SW480 (cell line): ENCODE data around the gene DERA.
A peak's percentile ranks its signal among the peaks of the same experiment; 100 is the strongest.
"Not testable (repeated sequence)": the region's sequence is repeated elsewhere in the genome, so short reads cannot be mapped to it uniquely, and the experiment has no call there.

Experiments used
- DNase-seq: peaks from one replicate; pipeline ENCODE4 v3.0.0-alpha.2; 2016; ENCODE audit warnings: low spot score

Gene DERA

DNA sequence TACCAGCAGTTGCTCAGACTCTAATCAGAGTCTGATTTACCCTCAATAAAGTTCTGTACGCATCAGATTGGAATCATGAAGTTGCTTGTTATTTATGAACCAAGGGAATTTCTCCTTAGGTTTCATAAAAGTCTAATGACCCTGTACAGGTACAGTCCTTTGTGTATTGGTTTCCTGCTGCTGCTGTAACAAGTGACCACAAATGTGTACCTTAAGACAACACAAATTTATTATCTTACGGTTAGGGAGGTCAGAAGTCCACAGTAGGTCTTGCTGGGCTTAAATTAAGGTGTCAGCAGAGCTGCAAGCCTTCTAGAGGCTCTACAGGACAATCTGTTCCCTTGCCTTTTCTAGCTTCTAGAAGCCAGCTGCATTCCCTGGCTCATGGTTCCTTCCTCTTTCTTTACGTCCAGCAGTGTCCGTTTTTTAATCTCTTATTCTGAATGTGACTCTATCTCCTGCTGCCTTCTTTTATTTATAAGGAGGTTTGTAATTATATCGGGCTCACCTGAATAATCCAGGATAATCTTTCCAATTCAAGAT is 6.7 kb upstream of the DERA start:
- no peak for DNase-seq

DNA sequence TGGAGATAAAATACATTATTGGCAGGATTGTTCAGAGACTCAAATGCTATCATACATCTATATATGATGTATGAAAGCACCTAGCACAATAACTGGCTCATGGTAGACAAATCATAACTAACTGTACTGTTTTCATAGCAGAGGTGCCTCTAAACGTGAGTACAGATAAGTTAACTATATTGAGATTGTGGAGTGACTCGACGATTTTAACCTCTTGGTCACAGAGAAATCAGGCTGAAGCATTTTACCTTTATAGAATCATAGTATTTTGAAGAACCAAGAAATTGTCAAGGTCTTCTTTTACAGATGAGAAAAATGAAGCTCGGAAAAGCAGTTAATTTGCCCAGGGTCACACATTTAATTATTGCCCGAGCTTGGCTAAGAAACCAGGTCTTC is 666 bp upstream of the DERA start:
- DNase-seq = no peak

DNA sequence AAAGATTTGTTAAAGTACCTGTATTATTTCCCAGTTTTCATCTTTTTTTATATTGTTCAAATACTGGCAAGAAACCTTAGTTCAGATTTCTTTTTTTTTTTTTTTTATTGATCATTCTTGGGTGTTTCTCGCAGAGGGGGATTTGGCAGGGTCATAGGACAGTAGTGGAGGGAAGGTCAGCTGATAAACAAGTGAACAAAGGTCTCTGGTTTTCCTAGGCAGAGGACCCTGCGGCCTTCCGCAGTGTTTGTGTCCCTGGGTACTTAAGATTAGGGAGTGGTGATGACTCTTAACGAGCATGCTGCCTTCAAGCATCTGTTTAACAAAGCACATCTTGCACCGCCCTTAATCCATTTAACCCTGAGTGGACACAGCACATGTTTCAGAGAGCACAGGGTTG is 799 bp downstream of the DERA start:
- not testable (repeated sequence) for DNase-seq

DNA sequence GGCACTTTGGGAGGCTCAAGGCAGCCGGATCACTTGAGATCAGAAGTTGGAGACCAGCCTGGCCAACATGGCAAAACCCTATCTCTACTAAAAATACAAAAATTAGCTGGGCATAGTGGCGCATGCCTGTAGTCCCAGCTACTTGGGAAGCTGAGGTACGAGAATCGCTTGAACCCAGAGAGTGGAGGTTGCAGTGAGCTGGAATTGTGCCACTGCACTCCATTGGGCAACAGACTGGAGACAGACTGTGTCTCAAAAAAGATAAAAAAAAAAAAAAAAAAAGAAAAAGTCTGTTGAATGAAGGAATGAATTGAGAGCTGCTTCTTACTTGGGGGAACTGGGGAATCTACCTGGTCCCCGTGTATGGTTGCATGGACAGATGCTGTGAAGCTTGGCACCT is 3.0 kb downstream of the DERA start:
- not testable (repeated sequence) for DNase-seq

DNA sequence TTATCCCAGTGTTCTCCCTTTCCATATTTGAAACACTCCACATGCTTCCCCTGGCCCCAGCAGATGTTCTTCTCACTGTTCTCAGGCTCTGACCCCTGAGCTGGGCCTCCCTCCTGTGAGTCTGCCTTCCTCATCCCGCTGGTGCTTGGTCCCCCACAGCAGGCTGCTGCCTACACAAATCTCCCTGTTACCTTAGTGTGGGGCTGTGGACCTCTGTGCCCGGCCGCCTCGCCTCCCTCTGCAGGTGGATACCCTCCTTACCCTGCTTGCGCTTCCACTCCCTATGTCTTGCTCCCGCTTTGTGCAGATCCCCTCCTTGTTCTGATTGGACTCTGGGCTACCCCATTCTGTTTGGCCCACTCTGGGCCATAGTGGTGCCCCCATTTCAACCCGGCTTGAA is 6.9 kb downstream of the DERA start:
- no peak for DNase-seq

DNA sequence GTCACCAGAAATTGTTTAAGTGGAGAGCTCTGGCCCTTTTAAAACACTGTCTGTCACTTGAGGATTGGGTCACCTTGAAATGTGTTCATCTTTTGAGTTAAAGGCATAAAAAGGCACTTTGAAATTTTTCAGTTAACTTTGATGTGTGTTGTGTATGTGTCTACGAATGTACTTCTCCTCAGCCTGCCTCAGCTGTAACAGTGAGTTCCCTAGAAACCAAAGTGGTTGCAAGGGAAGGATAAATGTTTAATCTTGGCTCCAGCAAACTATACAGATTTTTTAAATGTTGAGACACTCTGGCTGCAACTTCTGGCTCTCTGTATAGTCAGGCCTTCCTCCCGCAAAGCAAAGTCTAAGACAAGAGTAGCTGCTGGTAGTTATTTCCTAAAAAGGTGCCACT is 8.3 kb downstream of the DERA start:
- no peak for DNase-seq

DNA sequence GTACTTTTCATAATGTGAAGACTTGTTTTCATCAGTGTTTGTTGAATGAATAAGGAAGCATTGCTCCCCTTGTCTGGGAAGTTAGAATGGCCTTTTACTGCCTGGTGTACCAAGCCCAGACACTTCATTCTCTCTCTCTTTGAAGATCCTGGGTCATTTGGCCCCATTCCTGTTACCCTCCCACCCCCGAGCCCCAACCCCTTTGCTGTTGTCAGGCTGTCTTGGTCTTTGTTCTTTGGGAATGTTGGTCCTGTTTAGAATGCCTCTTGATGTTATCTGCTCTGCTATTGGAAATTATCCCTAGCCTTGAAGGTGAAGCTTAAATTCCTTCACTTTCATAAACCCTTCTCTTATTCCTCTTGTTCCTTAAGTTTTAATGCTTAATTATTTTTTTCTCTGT is 13.8 kb downstream of the DERA start:
- DNase-seq = no peak

DNA sequence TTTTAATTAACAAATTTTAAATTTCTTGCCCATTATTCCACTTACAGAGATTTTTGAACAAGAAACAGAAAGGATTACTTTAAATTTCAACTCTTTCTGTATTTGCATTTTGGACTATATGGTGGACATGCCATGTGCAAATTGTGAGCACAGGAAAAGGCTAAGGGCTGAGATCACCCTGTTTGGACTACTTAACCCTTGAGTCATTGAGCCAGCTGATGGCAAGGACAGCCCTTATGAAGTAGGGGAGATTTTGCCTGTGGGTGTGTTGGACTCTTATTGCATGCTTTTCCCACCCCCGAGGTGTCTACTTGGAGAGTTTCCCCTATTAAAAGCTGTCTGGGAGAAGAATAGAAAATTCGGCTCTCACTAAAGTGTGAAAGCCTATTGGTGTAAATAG is 17.2 kb downstream of the DERA start:
- no peak for DNase-seq

DNA sequence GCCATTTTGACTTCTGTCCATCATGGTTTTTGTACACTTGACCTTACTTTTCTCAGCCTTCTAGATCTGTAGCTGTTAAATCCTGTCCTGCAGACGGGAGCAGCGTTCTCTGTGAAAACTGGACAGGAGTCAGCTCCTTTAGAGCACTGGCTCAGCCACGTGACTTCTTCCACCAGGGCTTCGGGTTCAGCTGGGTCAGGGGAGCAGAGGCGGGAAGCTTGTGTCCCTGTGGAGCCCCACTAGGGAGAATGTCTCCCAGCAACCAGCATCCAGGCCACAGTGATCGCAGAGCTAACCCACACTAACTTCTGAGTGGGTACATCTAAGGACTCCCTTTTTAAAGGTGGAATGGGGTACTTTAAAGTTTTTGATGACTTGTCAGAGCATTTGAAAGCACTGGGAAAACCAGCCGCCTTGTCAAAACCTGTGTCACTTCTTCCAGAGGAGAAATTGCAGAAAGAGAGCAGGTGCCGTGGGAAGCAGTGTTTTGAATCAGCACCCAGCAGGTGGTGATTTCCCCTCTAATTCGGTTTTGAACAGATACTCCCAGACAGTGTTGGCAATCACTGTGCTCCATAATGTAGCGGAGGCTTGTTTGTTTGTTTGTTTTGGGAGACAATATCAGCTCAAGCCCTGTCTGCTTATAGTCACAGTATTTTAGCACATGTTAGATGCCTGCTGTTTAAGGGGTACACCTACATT is 17.9 kb downstream of the DERA start:
- DNase-seq = no peak

DNA sequence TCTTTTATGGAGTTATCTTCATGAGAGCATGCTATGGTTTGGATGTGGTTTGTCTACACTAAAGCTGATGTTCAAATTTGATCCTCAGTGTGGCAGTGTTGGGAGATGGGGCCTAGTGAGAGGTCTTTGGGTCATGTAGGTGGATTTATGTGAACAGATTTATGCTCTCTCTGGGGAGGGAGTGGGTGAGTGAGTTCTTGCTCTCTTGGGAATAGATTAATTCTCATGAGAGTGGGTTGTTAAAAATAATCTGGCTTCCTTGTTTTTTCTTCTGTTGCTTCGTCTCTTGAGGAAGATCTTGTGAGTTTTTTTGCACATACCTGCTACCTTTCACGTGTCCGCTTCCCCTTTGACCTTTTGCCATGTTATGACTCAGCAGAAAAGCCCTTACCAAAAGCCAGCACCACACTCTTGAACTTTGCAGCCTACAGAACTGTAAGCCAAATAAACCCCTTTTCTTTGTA is 20.5 kb downstream of the DERA start:
- no peak for DNase-seq

DNA sequence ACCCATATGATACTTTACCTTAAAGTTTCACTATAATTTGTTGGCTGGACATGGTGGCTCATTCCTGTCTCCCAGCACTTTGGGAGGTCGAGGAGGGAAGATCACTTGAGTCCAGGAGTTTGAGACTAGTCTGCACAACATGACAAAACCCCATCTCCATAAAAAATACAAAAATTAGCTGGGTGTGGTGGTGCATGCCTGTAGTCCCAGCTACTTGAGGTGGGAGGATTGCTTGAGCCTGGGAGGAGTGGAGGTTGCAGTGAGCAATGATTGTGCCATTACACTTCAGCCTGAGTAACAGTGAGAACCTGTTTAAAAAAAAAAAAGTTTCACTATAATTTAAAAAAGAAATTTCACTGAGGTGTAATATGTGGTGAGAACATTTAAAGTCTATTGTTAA is 21.2 kb downstream of the DERA start:
- DNase-seq = no peak

DNA sequence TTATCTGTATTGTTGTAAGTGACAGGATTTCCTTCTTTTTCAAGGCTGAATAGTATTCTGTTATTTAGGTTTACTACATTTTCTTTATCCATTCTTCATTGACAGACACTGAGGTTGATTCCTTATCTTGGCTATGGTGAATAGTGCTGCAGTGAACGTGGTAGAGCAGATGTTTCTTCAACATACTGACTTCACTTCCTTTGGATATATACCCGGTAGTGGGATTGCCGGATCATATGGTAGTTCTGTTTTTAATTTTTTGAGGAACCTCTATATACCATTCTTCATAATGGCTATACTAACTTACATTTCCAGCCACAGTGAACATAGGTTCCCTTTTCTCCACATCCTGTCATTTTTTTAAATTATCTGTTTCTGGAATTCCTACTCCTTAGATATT is 21.8 kb downstream of the DERA start:
- DNase-seq = no peak

DNA sequence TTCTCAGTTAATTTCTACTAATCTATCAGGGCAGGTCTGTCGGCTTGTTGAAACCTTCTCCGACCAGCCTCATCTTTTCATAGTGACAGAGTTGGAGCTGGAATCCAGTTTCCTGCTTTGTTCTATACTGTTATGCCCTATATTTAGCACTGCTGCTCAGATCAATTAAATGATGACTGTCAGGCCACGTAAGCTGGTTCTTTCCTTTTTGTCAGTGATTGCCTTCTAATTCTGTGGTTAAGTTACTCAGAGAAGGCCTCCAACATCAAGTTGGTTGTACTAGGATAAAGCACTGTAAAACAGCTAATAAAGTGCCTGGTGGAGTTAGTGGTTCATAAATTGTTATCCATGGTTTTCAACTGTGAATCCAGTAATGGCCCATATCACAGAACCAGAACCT is 22.6 kb downstream of the DERA start:
- DNase-seq = no peak

DNA sequence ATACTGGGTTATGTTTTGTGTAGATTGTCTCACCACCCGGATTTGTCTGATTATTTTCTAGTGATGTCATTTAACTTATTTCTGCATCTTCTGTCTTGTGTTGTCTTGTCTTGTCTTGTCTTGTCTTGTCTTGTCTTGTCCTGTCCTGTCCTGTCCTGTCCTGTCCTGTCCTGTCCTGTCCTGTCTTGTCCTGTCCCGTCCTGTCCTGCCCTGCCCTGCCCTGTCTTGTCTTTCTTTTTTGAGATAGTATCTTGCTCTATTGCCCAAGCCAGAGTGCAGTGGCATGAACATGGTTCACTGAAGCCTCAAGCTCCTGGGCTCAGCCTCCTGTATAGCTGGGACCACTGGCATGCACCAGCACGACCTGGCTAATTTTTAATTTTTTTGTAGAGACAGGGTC is 25.6 kb downstream of the DERA start:
- no peak for DNase-seq

DNA sequence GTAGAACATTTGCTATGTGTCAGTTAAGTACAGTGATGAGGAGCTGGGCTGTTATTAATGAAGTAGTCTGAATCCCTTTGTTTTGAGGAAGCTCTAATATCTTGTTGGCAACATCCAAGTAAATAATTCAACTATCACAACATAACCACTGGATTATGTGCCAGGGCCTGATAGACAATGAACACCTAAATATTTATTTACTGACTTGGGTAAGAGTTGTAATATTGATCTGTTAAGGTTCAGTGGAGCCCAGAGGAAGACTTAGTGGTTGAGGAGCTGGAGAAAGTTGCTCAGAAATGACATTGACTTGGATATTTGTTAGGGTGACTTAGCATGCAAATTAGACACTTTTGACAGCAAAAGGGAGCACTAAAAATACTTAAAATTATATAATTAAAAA is 26.8 kb downstream of the DERA start:
- no peak for DNase-seq

DNA sequence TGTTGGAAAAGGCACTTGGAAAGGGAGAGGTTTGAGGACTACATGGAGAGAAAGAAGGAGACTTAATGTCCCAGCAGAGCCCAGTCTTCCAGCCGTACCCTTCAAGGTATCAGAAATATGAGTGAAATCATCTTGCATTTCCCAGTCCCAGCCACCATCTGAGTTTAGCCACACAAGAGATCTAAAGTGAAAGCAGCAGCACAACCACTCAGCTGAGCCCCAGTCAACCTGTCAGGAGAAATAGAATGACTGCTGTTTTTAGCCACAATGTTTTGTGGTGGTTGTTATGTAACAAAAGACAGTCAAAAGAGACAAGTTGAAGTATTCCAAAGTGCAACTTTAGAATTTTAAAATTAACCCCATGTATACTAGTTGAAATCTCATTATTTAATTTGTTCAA is 28.0 kb downstream of the DERA start:
- no peak for DNase-seq

DNA sequence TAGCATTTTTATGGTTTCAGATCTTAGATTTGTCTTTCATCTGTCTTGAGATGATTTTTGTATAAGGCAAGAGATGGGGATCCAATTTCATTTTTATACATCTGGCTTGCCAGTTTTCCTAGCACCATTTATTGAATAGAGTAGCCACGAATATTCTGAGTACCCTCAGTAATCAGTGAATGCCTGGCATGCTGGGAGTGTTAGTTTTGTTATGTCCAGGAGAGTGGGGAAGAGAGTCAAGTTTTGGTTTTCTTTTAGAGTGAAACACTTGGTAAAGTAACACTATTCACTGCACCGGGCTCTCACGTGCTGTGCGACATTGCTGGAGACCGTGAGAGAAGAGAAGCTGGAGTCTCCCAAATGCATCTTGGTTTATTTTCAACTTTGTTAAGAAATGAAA is 31.3 kb downstream of the DERA start:
- no peak for DNase-seq

DNA sequence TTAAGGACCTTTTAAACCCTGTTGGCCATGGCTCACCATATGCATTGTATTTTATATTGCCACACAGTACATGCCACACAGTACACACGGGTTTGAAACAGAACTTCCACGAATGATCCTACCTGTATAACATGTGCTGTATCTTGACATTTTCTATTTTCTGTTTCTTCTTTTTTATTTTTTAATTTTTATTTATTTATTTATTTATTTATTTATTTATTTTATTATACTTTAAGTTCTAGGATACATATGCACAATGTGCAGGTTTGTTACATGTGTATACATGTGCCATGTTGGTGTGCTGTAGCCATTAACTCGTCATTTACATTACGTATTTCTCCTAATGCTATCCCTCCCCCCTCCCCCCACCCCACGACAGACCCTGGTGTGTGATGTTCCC is 32.4 kb downstream of the DERA start:
- DNase-seq = not testable (repeated sequence)

DNA sequence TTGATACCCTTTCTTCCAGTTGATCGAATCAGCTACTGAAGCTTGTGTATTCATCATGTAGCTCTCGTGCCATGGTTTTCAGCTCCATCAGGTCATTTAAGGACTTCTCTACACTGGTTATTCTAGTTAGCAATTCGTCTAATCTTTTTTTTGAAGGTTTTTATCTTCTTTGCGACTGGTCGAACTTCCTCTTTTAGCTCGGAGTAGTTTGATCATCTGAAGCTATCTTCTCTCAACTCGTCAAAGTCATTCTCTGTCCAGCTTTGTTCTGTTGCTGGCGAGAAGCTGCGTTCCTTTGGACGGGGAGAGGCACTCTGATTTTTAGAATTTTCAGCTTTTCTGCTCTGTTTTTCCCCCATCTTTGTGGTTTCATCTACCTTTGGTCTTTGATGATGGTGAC is 37.3 kb downstream of the DERA start:
- not testable (repeated sequence) for DNase-seq

DNA sequence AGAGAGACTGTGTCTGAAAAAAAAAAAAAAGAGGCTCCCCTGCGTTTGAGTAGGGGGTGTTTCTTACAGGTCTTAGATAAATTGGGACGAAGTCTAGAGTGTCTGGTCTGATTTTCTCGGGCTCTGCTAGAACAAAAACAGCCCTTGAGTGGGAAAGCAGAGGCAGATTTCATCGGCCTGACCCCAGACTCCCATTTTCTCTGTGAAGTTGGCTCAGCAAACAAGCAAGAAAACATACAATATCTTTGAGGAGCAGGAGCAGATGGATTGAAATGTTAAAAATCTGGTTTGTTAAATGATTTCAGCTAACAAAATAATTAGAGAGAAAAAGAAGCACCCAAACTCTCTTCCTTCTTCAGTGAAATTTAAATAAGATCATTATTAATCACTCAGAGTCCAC is 44.1 kb downstream of the DERA start:
- DNase-seq = no peak

DNA sequence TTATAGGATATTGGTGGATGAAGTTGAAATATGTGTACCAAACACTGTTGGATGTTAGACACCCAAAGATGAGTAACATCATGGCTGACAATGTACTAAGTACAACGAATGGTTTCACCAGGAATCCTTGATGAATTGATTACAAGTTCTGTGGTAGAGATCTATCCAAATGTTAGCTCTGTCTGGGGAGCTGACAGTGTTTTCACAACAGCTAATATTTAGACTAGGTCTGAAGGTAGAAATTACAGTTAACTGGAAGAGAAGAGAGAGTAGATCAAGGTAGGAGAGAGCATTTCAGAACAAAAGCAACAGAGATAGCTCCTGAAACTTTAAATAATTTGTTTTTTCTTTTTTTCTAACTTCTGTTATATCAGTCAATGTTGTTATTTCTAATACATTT is 44.9 kb downstream of the DERA start:
- no peak for DNase-seq

DNA sequence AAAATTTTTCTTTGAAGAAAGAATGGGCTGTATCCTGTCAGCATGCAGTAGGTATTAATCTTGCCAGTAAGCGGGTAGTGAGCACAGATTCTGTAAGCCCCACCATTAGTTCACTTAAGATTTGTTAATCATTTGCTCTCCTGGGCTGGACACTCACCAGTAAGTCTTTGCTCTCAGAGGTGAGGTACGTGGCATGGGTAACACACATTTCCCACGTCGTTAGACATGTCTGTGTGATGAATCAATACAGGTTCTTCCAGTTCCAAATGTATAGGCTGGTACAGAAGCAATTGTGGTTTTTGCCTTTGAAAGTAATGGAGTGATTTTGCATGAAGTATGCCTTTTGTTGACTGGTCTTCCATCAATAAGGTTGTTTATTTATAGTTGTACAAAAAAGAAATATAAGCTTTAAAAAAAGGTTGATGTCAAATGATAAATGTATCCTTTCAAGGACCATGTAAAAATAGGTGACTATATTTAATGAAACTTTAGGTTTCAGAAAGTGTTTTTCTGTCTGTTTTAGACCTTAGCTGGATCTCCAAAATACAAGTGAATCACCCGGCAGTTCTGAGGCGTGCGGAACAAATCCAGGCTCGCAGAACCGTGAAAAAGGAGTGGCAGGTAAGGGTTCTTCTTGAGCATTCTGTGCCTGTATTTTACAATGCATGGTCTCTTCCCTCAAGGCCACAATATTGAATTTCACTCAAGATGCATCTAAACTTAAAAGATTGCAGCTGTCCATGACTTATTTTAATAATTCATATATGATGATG is 45.5 kb downstream of the DERA start:
- DNase-seq = peak; percentile 13

DNA sequence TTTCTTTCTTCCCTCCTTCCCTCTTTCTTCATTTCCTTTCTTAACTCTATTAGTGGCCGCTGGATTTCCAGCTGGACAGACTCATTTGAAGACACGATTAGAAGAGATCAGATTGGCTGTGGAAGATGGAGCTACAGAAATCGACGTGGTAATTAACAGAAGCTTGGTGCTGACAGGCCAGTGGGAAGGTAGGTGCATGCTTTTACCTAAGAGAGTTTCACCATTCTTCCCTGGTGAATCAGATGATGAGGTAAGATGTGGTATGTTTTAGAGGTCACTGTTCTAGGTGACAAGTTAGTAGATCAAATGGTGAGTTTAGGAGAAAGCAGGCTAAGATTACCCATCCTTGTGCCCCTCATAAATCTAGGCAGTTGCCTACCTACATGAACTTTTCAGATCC is 51.6 kb downstream of the DERA start:
- no peak for DNase-seq

DNA sequence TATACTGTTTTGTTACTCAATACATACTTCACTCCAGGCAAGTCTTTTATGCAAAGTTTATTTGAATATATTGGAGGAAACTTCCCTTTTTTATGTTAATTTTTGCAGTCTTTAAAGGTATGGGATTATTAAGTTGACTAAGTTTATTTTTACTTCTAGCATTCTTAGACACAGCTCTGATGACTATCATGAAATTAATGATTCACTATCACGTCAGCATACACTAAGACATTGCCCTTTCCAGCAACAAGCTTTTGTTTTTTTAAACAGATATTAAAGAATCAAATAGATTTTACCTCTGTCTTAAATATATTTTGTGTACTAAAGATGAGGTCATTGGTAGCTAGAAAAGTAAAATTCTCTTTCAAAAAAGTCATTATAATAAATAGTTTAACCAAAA is 52.1 kb downstream of the DERA start:
- DNase-seq = no peak
